NCI-H1048 (cell line): ENCODE data around the gene KIF26A.
"Not testable (repeated sequence)": the region's sequence is repeated elsewhere in the genome, so short reads cannot be mapped to it uniquely, and the experiment has no call there.

ENCODE experiments used
- DNase-seq: peaks from one replicate; lab custom pipeline; 2025; lab: John Stamatoyannopoulos, UW

Gene KIF26A

DNA sequence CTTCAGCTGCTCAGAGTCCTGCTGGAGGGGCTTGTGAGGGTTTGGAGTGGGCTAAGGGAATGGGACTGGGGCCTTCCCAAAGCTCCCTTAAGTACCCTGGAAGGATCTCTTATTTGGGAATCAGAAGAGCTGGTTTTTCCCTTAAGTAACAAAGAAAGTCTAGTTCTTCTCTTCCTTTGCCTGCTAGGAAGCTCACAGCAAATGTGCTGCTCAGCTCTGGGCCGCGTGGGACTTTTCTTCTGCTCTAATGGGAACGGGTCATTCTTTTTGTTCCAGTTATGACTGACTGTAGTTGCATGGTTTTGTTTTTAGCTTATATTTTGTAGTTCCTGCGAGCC is 6.0 kb downstream of the KIF26A start:
- no peak for DNase-seq

DNA sequence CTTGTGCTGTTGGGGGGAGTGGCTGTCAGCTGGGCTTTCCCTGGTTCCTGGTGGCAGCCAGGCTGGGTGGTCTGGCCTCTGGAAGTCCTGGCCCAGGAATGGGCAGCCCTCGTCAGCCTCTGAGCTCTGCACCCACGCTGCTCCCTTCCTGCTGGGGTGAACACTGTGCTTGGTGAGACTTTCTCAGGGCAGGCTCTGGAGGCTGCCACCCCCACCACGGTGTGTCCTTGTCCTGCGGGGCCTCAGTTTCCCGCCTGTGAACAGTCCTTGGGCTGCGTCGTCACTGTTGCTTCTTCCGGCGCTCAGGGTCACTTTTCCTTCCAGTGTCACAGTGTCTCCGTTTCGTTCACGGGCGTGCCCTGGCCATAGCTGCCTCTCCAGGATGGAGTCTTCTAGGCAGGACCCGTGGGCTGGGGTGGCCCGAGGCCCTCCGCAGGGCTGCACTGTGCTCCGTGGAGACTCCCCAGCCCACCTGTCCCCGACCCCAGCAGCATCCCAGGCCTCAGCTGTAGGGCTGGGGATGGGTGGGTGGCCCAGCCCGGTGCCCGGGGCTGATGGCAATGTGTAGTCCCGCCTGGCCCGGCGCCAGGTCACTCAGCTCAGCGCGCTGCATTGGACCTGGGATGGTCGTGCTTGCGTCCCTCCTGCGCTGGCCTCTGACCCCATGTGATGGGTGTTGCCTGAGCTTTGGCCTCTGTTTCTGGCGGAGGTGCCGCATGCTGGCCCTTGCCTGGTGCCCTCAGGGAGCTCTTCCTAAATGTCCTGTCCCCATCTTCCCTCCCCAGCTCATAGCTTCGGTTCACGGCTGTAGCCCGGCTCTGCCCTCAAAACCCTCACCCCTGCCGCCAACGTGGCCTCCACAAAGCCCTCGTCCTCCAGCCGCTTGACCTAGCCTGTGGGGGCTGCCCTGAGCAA is 6.8 kb downstream of the KIF26A start:
- no peak for DNase-seq

DNA sequence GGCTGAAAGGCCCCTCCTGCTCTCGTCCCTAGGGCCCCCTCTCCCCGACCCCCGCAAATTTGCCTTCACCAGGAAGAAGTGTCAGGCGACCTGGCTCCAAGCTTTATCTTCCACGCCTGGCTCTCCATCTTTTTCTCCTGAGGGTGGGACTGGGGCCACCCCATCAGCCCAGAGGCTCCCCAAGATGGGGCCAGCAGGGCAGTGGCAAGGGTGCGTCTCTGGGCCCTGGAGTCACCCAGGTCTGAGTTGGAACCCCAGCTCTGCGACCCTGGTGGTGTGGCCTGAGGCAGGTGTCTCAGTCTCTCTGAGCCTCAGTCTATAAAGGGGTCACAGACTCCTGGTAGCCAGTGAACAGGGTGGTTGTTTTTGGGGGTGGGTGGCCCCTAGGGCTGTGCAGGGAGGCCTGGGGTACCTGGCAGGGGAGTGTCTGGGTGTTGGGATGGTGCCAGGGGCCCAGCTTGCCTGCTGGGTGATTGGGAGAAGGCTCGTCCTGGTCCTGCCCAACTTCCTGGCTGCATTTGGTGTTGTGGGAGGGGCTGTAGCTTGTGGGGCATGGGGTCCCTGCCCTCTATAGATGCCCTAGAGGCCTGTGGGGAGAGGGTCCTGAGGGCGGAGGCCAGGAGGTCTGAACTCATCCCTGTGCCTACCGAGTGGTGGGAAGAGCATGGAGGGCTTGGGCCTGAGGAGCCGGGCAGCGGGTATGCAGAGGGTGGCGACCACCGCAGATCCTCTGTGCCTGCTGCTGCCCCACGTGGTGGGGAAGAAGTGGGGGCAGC is 7.6 kb downstream of the KIF26A start:
- no peak for DNase-seq

- no peak for DNase-seq
Observed at GRCh38 chr14:104146651-104147345, 8.4 kb downstream of the KIF26A start.

DNA sequence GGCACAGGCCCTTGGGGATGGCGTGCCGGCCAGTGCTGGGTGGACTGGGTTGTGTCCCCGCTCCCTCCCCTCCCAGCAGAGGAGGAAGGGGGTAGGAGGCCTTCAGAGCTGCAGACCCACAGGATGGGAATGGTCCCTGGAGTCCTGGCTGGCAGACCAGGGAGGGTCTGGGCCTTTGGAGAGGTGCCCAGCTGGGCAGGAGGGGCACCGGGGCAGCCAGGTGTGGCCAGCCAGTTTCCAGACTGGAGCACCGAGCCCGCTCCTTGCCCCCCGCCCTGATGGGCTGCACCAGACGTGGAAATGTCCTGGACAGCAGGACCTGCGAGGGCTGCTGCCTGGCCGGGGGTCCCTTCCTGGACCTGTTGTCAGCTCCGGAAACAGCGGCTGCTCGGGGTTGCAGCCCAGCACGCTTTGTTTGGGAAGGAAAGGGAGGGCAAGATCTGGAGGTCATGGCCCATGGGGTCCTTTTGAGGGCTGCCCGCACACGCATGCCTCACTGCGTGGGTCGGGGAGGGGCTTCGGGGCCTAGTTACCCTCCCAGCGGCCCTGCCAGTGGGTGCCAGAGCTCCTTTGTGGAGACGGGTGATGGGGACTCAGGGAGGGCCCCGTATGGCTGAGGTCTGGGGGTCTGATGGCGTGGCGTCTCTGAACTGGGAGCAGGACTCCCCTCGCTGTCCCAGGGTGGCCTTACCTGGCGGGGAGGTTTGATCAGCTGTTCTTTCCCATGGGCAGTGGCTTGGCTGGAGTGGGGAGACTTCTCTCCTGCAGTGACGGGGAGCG is 9.1 kb downstream of the KIF26A start:
- DNase-seq, result no peak

- no peak for DNase-seq
Observed at GRCh38 chr14:104148433-104149277, 10.3 kb downstream of the KIF26A start.

DNA sequence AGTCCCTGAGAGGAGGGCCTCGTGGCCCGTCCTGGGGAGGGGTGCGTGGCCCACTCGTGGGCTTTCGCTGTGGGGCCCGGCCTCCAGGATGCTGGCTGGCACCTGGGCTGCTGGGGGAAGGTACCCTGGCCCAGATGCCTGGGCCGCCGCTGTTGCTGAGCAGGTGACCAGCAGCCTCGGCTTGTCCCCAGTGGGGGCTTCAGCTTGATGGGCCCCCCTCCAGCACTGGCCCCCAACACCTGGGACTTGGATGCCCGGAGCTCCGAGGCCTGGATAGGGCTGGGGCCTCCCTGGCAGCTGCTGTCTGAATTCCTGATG is 10.8 kb downstream of the KIF26A start:
- DNase-seq, result no peak

DNA sequence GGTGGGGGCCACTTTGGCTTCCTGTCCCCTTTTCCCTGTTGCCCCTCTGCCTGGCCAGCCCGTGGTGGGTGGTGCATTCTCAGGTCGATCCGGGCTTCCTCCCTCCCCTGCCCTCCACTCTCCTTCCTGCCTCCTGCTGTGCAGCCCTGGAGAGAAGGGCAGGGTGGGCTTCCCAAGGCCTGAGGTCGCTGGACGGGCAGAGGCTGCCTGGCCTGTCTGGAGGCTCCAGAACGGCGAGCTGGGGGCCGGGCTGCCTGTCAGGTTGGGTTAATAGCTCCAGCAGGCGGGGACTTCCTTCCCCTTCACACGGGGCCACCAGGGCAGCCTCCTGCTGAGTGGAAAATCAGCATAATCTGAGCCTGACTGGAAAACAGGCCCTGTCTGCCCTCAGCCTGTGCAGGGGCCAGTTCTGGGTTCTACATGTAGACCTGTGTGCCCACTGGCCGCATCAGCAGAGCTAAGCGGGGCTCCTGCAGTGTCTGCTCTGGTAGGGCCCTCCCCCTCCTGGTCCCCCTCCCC is 11.3 kb downstream of the KIF26A start:
- no peak for DNase-seq

- DNase-seq, result no peak
Observed at GRCh38 chr14:104150136-104151025, 12.0 kb downstream of the KIF26A start.

DNA sequence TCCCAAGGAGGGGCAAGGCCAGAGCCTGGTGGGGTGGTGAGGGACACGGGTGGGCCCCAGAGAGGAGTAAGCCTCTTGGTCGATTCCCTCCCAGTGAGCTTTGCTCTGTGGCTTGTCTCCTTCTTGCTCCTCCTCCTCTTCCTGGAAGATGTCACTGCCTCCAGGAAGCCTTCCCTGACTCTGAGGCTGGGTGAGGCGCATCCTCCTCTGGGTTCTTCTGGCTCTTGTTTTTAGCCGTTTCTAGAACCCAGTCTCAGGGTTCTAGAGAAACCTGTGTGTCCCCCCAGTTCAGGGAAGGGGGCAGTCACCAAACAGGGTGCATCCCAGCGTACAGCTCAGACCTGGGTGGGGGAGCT is 12.6 kb downstream of the KIF26A start:
- no peak for DNase-seq

DNA sequence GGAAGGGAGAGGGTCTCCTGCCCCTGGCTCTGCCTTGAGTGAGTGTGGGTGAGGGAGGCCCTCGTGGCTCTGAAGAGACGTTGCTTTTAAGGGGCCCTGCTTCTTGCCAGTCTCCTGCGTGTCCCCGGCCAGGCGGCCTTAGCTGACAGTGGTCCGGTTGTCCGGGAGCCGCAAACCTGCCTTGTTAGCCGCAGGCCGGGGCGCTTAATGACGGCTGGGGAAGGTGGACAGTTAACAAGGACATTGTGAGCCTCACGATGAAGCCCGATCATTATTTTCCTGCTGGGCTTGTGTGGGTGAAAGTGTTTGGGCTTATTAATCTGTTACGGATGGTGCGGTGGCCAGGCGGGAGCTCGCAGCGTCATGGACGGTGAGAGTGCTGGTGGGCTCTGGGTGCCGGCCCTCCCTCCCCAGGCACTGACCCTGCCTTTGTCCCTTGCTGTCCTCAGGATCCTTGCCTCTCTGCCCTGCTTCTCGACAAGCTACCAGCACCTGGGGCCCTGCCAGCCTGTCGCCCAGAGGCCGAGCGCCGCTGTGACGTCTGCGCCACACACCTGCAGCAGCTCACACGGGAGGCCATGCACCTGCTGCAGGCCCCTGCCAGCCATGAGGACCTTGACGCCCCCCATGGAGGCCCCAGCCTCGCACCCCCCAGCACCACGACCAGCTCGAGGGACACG is 13.3 kb downstream of the KIF26A start:
- DNase-seq, result no peak

DNA sequence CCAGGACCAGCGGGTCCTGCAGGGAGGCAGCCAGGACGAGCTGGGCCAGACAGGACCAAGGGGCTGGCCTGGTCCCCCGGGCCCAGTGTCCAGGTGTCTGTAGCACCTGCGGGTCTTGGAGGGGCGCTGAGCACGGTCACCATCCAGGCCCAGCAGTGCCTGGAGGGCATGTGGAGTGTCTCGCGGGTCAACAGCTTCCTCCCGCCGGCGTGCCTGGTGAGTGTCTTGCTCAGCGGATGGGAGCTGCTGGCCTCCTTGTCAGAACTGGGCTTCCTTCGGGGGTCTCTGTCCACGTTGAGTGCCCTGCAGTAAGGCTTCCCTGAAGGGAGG is 13.8 kb downstream of the KIF26A start:
- no peak for DNase-seq

DNA sequence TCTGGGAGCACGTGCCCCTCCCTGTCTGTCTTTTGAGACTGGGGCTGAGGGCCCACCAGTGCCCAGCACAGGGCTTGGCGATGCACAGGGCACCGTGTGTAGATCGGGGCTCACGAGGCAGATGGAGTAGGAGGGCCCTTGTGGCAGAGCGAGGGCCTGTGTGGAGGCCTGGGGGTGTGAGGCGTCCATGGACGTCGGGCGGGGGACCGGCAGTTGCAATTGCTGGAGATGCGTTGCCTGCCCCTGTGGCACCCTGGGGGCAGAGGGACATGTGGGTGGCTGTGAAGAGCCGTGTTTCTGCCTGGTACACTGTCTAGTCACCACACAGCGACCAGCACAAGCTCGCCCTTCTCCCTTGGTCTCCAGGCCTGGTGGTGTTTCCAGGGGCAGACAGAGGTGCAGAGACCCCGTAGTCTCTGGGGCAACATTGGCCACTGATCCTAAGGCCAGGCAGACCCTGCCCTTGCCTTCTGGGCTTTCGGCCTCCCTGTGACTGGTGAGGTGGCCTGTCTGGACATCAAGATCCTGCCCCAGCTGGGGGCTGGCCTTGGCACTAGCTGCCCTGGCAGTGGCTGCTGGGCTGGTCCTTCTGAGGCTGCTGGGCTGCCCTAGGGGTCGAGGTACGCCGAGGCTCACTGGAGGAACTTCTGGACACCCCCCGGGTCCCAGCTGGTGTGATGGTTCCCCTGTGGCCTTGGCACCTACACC is 14.5 kb downstream of the KIF26A start:
- DNase-seq, result no peak

DNA sequence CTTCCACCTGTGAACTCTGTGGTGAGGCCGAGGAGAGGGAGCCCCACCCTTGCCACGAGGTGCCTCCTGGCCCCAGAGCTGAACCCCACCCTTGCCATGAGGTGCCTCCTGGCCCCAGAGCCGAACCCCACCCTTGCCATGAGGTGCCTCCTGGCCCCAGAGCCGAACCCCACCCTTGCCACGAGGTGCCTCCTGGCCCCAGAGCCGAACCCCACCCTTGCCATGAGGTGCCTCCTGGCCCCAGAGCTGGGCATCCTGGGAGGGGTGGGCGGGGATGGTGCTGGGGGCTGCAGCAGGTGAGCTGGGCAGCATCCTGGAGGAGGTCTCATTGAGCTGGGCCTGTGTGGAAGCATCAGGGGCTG is 15.0 kb downstream of the KIF26A start:
- DNase-seq, result not testable (repeated sequence)

DNA sequence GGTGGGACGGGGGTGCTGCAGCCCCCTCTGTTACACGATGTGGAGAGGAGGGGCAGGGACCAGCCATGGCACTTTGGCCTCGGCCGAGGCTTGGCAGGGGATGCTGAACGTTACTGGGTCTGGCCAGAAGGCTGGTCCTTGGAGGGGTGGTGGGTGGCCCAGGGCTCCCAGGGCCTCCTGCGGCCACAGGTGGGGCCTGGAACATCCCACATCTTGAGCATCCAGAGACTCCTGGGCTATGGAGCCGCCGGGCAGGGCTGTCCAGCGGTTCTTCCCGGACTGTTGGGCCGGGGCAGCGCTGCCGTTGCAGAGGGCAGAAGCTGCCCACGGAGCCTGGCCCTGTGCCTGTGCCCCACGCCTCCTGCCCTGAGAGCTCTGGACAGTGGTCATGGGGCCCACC is 15.9 kb downstream of the KIF26A start:
- DNase-seq, result no peak

DNA sequence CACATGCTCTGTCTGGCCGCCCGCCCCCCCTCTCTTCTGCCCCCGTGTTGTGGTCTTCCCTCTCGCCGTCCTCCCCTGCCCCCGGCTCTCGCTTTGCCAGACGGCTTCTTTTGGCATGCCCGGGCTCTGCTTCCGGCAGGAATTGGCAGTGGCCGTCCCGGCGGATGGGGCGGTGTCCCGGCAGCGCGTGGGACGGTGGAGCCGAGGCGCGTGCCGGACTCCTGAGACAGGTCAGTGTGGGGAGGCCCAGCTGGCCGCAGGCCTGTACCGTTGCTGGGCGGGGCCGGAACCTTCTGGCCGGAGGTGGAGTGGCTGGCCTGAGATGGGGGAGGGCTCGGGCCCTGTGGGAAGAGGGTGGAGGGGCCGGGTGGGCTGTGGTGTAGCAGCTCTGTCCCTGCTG is 17.1 kb downstream of the KIF26A start:
- DNase-seq, result no peak

GRCh38 chr14:104156142-104156541 is 17.8 kb downstream of the KIF26A start:
- no peak for DNase-seq

- no peak for DNase-seq
Observed at GRCh38 chr14:104157016-104157928, 18.9 kb downstream of the KIF26A start.
